HG02759 (cell line): ENCODE measurements around the gene STRA6.

Source experiments
- ATAC-seq: cut with Tn5 transposase; IDR thresholded peaks from one replicate; pipeline ENCODE4 v1.9.1; 2021; ENCODE audit warnings: mild to moderate bottlenecking, moderate library complexity; ENCODE audit not compliant: unreplicated experiment

STRA6 gene

DNA sequence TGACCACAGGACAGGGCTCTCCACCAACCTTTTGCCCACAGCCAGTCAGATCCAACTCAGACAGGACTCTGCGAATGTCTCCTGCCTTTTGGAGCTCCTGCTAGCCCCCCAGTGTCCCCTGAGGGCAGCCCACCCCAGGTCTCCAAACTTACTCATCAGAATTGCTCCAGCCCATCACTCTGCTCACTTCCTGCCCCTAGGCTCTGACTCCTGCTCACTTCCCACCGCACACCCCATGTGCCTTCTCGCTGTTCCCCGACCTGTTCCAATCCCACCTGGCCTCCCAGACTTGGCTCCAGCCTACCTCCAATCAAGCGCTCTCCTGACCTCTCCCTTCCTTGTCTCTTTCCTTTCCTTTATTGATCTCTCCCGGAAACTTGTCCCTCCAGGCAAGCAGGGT is 5.9 kb upstream of the STRA6 start:
- no peak for ATAC-seq

DNA sequence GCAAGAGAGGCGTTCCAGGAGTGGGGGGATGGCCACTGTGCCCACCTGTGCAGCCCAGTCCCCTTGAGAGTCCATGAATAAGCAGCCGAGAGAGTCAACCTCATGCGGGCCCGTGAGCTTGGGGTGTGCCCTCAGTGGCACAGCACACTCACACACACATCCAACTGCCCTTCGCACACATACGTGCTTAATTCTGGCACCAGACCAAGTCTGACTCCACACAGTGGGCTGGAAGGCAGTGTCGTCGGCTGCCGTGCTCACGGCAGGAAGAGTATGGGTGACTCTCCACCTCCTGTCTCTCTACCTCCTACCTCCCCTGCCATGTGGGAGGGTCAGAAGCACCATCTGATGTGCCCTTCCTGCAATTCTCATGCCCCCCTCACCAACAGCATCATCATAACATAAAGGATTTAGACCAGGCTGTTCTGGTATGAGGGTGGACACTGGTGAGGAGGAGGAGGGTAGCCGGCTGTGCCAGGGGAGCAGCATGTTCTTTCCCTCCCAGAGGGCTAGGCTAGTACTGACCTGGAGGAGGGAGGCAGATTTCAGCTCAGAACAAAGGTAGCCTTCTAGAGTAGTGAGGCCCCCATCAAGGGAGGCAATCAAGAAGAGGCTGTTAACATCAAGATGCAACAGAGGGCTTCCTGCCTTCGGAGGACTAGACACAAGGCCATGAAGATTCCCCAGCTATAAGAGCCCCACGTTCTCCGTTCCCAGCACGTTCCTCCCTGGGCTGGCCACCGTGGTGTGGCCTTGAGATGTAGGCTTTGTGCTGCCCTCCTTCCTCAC is 5.3 kb upstream of the STRA6 start:
- ATAC-seq, result no peak

DNA sequence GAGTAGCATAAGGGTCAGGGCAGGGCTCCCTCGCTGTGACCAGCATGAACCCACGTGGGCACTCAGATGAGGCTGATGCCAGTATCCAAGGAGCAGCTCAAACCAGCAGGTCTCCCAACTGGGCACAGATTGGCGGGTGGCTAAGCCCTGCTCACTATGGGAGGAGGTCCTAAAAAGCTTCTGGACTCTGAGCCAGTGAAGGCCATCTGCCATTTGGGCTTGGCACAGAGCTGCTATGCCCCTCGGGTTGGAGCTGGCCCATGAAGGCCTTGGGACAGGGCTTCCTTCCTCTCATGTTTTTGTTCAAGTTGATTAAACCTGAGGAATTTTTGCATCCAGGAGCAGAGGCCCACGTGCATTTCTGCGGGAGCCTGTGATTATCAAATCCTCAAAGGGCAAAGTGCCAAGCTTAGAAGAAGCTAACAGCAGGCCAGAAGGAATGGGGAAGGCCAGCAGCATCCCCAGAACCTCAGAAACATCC is 4.3 kb upstream of the STRA6 start:
- ATAC-seq, result no peak

DNA sequence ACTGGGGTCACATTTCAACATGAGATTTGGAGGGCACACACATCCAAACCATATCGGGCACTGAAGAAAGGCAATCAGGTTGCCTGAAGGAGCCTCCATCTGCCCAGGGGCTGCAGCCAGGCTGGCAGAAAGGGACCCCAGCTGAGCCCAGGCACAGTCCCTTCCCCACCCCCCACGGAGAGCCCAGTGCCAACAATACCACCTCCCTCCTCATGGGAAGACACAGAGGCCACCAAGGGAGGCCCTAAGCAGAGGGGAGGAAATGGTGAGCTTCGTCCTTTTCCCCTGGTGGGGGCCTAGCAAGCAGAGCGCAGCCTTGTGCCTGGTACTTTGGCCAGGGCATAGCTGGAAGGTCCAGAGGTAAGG is 3.0 kb upstream of the STRA6 start:
- no peak for ATAC-seq

DNA sequence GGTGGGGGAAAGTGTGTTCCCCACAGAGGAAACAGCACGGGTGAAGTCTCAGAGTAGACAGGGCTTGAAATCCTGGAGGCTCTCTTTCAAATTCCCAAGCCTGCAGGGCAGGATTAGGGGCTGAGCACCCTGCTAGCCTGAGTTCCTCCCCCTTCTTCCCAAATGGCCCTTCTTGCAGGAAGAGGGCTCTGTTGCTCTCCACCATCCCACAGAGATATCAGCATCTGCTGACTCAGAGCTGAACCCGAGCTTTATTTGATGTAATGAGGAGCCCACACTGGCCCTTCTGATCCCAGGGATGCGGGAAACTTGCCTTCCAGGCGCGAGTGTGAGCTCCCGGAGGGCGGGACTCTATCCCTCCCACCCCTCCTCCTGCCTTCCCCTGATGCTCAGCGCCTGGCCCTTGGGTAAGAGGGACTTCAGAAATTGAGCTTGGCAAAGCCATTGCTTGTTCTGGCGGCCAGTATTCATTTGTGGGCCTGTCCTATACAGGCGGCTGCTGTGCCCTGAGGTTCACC is 1.4 kb upstream of the STRA6 start:
- no peak for ATAC-seq

DNA sequence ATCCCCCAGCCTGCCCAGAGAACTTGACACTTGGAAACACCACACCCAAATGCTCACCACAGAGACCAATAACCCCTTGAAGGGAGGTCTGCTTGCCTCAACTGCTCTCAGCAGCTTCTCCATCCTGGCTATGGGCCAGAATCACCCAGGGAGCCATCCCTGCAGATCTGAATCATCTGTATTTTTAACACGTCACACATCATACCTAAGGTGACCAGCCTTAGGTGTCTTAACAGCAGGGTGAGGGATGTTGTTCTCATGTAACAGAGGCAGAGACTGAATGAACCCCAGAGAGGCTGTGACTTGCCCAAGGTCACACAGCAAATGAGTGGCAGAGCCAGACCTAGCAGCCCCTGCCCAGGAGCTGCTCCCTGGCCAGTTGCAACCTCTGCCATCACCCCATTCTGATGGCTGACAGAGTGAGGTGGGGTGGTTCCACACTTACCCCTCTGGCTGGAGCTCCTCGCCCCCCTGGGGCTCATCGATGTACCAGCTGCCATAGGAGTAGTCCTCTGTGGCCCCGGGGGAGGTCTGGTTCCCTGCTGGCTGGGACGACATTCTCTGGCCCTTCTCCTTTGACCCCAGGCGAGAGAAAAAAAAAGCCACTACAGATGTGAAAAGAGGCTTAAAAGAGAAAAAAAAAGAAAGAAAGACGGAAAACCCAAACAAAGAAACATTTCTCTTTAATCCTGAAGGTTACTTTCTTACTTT is 722 bp downstream of the STRA6 start:
- ATAC-seq, result no peak

DNA sequence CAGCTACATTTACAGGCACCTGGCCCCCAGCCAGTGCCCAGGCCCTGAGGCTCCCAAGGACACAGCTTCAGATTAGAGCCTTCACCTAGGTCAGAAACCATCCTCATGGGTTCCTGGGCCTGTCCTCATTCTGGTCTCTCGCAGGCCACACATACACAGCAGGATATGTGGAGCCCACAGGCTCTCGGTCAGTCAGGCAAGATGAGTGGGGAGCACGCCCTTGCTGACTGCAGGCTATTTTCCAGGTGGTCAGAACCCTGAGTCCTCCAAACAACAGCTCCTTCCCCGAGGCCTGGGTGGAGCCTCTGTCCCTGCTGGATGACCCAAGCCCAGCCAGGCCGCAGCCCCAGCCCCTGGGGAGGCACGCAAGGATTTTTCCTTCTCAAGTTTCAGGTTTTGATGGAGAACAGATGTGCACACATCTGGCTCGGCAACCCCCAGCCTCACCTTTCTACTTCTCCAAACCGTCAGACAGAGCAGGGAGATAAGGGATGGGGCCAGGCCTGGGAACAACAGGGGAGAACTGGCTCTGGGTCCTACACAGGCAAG is 1.6 kb downstream of the STRA6 start:
- ATAC-seq, result no peak

DNA sequence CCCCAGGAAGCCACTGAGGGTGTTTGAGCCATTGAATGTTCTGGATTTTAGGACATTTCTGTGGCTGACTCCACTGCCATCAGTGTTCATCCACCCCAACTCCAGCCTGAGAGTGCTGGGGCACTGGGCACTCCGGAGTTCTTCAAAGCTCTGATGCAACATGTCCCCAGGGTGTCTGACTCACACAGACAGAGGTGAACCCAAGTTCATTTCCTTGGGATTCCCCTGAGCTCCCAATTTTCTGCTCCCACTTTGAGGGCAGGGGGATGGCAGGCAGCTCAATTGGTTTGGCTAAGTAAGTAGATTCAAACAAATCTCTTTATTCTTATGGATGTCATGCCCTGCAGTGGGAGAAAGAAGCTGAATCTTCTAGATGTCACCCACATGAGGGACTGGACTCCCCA is 2.2 kb downstream of the STRA6 start:
- ATAC-seq, result no peak

DNA sequence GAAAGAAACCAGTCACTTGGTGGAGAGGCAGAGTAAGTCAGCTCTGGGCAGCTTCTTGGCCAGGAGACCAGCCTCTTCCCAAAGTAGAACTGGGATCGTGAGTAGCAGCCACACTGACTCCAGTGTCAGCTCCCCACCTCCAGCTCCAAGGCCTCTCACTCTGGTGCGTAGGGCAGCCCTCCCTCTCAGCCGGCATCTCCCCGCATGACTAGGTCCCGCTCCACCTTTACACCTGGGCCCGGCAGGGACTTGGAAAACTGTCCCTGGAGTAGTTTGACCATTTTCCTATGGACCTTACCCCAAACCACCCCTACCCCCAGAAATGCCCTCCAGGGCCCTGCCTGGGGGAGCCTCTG is 3.3 kb downstream of the STRA6 start:
- ATAC-seq, result no peak

DNA sequence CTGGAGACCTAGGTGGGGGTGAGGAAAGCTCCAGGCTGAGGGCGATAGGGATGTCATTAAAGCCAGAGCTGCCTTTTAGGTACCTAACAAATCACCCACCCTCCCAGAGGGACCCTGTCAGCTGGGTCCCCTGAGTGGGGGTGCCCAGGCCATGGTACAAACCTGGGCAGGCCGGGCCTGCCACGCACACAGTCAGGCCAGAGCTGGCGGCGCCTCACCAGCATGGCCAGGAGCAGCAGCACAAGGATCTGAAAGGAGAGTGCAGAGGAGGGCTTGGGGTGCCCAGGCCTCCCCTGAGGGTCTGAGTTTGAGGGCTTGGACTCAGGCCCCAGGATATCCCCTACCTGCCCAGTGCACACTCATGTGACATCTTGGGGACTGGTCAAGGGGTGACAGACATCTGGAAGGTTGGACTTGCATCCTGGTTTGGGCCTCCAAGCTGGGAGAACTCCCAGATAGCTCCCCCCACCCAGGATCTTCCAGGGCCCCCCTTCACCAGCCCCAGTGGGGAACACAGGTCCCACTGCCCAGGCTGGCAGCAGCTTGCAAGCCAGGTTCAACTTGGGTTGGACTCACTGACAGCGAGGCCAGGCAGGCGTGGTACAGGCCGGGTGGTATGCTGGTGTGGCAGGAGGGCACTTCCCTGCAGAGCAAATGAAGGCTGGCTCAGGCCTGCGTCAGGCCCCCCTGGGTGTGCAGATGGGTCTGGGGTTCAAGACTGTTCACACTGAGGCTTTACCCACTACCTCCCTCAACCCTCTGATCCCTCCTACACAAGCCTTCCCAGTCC is 5.2 kb downstream of the STRA6 start:
- ATAC-seq, result no peak

DNA sequence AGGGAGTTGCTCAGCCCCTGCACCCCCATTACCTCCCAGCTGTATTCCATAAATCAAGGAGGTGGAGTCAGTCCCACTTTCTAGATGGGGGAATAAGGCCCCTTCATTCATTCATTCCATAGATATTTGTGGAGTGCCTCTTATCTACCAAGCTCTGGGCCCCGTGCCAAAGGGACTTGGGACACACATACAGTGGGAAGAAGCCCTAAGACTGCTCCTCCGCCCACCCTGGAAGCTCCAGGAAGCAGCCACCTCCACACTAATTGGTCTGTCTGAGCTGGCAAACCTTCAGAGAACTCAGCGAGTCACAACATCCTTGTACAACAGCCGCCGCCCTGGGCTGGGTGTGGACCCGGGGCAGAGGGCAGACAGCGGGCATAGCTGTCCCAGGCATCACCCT is 6.4 kb downstream of the STRA6 start:
- ATAC-seq, result no peak

DNA sequence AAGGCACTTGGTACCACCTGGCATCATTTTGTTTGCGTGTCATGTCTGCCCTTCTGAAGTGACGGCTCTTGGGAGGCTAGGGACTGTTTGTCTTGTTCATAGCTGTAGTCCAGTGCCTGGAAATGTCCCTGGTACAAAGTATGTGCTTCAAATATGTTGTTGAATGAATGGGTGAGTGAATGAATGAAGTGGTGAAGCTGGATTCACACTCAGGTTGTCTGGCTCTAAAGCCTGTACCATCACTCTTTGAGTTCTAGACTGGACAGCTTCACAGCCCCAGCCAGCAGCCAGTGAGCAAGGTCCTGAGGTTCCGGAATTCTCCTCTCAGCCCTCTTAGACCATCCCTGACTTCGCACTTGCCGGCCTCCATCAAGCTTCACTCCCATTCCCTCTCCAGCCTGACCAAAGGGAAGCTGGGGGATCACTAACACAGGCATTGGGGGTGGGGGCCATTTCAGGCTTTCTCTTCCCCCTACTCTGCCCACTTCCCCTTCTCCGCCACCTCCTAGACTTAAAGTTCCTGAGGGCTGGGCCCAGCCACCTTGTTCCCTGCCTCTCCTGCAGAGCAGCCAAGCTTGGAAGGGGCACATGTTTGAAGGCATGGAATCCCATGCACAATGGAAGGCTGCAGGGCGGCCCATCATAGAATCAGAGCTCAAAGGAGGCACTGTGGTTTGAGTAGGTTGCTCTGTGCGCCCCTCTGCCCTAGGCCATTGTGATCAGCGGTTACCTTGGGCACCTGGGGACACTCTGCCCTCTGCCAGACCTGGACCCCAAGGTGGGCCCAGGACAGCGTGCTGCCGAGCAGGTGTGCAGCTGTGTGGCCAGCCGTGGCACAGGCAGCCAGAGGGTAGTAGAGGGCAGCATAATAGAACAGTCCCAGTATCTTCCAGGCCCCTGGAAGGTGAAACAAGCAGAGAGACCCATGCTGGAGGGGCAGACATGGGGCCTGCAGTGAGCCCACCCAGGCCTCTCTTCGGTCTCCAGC is 7.7 kb downstream of the STRA6 start:
- no peak for ATAC-seq

DNA sequence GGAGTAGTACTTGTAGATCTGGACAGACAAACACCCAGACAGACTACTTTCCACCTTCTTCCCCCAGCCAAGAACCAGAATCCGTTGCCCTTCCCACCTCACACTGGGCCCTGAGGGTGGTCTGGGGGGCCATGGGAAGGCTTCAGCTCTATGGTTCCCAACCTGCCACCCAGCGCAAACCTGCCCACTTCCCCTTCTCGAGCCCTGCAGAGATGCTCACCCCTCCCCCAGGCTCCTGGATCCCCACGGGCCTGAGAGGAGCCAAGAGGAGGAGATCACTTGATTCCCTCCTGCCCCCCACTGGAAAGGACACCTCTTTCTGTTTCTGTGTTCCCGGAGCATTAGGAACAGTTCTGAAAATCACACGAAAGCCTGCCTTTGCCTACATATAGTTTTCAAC is 8.7 kb downstream of the STRA6 start:
- ATAC-seq, result no peak

DNA sequence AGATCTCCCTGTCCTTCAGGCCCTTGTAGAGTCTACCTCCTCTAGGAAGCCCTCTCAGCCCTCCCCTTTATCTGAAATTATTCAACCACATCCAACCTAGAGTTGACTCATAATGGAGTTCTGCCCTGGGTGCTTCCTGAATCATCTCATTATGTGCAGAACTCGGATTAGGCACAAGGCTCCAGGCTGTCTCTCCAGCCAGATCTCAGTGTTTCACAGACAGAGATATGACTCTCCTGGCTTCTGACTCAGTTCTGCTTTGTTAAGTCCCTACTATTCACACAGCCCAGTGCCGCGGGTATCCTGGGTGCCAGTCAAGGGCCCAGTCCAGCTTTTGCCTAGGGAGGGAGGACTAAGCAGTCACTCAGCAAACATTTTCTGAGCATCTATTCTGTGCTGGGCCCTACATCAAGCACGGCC is 9.3 kb downstream of the STRA6 start:
- ATAC-seq, result no peak

DNA sequence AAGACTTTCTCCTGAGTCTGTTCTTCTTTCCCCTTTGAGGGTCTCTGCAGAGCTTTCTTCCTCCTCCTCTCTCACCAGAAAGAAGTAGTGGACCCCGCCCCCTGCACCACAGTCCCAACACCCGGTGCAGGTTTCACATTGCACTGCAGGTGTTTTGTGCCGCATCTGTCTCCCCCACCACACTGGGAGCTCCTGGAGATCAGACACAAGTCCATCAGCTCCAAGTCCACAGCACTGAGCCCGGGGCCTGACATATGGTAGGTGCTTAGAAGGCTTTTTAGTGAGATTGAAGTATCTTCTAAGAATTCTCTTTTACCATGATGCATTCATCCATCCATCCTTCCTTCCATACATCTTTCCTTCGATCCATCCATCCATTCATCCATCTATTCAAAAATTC is 9.8 kb downstream of the STRA6 start:
- ATAC-seq, result no peak

DNA sequence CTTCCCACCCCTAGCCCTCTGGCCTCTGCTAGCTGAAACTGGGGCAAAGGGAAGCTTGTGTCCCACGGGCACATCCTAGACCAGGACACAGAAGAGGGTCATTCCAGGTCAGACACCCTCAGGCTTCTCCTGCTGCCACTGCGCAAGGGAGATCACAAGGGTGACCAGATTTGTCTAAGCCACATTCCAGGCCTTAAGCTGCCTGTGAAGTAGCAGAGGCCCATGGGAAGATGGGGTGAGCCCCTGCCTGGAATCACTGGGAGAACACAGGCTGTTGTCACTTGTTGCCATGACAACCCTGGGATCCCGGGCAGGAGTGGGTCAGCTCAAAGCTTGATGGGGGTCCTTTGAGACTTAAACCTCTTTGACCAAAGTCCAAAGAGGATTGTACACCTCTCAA is 10.8 kb downstream of the STRA6 start:
- ATAC-seq, result no peak

DNA sequence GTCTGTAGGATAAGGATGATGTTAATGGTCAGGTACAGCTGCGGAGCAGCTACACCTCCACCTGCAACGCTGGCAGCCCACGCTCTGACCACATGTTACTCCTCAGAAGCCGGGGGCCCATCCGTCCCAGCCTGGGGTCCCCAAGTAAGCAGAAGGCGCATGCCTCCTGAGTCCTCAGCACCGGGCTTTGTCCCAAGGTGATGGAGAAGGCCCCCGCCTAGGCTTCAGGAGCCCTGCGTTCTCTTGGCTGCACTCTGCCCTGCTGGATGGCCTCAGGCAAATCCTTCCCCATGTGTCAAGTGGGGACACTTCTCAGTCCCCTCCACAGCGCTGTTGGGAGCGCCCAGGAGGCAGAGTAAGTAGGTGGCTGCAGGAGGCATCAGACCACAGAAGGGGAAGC is 14.4 kb downstream of the STRA6 start:
- ATAC-seq, result no peak

DNA sequence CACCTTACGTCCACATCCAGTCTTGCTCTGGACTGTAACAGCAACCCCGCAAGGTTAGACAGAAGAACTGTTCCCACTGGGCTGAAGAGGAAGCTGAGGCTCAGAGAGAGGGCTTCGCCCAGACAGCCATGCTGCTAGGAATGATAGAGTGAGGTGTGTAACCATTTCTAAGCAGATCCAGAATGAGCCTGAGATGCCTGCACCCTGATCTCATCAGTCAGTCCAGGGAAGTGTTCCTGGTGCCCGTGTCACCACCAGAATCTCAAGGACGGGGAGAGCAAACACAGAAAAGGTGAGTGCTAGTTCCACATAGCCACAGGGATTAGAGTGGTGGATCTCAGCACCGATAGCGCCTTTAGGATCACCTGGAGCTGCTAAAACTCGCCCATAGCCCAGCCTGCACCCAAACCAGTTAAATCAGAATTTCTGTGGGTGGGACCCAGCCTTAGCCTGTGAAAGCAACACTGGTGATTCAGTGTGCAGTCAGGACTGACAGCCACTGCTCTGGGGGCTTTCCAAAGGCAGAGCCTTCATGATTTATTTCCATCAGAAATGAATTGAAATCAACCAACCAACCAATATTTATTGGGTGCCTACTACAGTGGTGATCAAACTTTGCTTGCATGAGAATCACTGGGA is 16.8 kb downstream of the STRA6 start:
- no peak for ATAC-seq

DNA sequence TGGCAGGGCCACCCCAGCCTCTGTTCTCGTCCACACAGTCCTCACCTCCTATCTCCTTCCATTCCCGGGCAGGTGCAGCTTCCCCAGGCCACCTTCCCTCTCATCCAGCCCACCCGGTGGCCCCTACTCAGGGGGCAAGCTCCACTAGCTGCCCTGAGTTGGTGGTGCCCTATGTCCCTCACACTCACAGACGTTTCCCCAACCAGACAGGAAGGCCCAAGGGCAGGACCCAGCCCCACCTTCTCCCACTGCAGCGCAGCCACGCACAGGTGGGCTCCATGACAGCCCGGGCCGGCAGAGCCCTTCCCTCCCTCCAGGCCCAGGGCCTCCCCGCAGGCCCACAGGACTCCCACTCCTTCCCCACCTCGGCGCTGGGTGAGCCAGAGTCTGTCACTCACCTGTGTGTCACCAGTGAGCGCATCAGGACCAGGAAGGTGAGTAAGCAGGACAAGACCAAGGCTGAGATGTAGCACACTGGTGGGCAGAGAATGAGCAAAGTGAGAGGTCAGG is 17.9 kb downstream of the STRA6 start:
- no peak for ATAC-seq
